PC-3 (cell line): ENCODE results near the gene C11orf97. TPM values are rescaled to one million over a fixed set of nuclear protein-coding genes. Genes with fewer than 3 reads are reported as not detected.
A peak's percentile ranks its signal among the peaks of the same experiment; 100 is the strongest.

Source experiments
- ATAC-seq: fragments of 200-7000 bp; cut with Tn5 transposase; 2 replicates; pipeline ENCODE4 v1.9.1; 2020; ENCODE audit warnings: mild to moderate bottlenecking, moderate library complexity
- BruUV-seq: library from RNA; stranded (reverse); fragments of 400-500 nt; replicated peaks from 2 replicates; lab custom pipeline; 2021; lab: Mats Ljungman, UMichigan
- CTCF ChIA-PET: fragments of 300-600 bp; sonication (Branson Sonifier 250); formaldehyde crosslinking; loops from one replicate; lab custom pipeline; 2022; ENCODE audit warnings: antibody characterized with exemption; lab: Charles Lee
- POLR2A ChIA-PET: fragments of 300-600 bp; sonication (Branson Sonifier 250); formaldehyde crosslinking; loops from one replicate; lab custom pipeline; 2022; ENCODE audit warnings: antibody characterized with exemption; ENCODE audit not compliant: unreplicated experiment; lab: Charles Lee
- DNase-seq: peaks from one replicate; pipeline ENCODE4 v3.0.0-alpha.2; 2015
- H2AFZ ChIP-seq: fragments of 300-600 bp; sonication (generic); 2 replicates; pipeline ENCODE4 v1.6.0; 2016; ENCODE audit warnings: antibody characterized with exemption, low read length
- H3F3A ChIP-seq: fragments of 300-600 bp; sonication (generic); one replicate; pipeline ENCODE4 v1.6.0; 2017; ENCODE audit warnings: antibody characterized with exemption, low read length, control low read depth, mild to moderate bottlenecking; ENCODE audit not compliant: unreplicated experiment
- H3K27ac ChIP-seq: fragments of 300-600 bp; sonication (generic); 2 replicates; pipeline ENCODE4 v1.5.1; 2016; ENCODE audit warnings: mild to moderate bottlenecking, low read length
- H3K27me3 ChIP-seq: fragments of 300-600 bp; sonication (generic); 2 replicates; pipeline ENCODE4 v1.6.1; 2016; ENCODE audit warnings: low read length, mixed read lengths
- H3K36me3 ChIP-seq: fragments of 300-600 bp; sonication (generic); 2 replicates; pipeline ENCODE4 v1.6.1; 2016; ENCODE audit warnings: low read depth, mixed run types, low read length, mixed read lengths
- H3K4me1 ChIP-seq: fragments of 300-600 bp; sonication (generic); 2 replicates; pipeline ENCODE4 v1.5.1; 2016; ENCODE audit warnings: low read length; ENCODE audit not compliant: insufficient read depth
- H3K4me2 ChIP-seq: fragments of 300-600 bp; sonication (generic); 2 replicates; pipeline ENCODE4 v1.6.0; 2016; ENCODE audit warnings: low read length
- H3K4me3 ChIP-seq: fragments of 300-600 bp; sonication (generic); 2 replicates; pipeline ENCODE4 v1.5.1; 2016; ENCODE audit warnings: mild to moderate bottlenecking, low read length, mixed read lengths
- H3K79me2 ChIP-seq: fragments of 300-600 bp; sonication (generic); 2 replicates; pipeline ENCODE4 v1.6.1; 2017; ENCODE audit warnings: low read length, mixed read lengths
- H3K9ac ChIP-seq: fragments of 300-600 bp; sonication (generic); 2 replicates; pipeline ENCODE4 v1.6.0; 2016; ENCODE audit warnings: mild to moderate bottlenecking, low read length
- H3K9me2 ChIP-seq: fragments of 300-600 bp; sonication (generic); replicated peaks from 2 replicates; pipeline ENCODE4 v1.6.1; 2016; ENCODE audit warnings: mixed run types, low read length, mixed read lengths
- H3K9me3 ChIP-seq: fragments of 300-600 bp; sonication (generic); 2 replicates; pipeline ENCODE4 v1.6.1; 2016; ENCODE audit warnings: low read length, mixed read lengths
- H4K20me1 ChIP-seq: fragments of 300-600 bp; sonication (generic); 2 replicates; pipeline ENCODE4 v1.6.1; 2016; ENCODE audit warnings: low read length, mixed read lengths
- EZH2 ChIP-seq: fragments of 300-600 bp; sonication (generic); IDR thresholded peaks from one replicate; pipeline ENCODE4 v1.6.1; 2017; ENCODE audit warnings: antibody characterized with exemption, mild to moderate bottlenecking, low read length; ENCODE audit not compliant: unreplicated experiment
- EZH2phosphoT487 ChIP-seq: fragments of 300-600 bp; sonication (generic); IDR thresholded peaks from 2 replicates; pipeline ENCODE4 v1.6.1; 2018; ENCODE audit warnings: mild to moderate bottlenecking, antibody characterized with exemption, low read length, borderline replicate concordance
- intact Hi-C: fragments of 100-400 bp; cut with micrococcal nuclease; formaldehyde crosslinking; loops from 2 replicates; pipeline ENCODE4 v1.9.0; 2023
- total RNA-seq: library from RNA; depleted of rRNA; stranded (reverse); fragments of >200 nt; gene quantifications from 2 replicates; pipeline ENCODE4 v1.2.3, GENCODE V29; 2014
- TF ChIP-seq, protein P1 (sequence below): fragments of 300-600 bp; sonication (generic); conservative IDR thresholded peaks from 2 replicates; pipeline ENCODE4 v1.5.1; 2017; ENCODE audit warnings: antibody characterized with exemption, low read depth, mild to moderate bottlenecking, low read length

Gene C11orf97
- total RNA-seq, 1 experiment from 2014 or later, result not detected

DNA sequence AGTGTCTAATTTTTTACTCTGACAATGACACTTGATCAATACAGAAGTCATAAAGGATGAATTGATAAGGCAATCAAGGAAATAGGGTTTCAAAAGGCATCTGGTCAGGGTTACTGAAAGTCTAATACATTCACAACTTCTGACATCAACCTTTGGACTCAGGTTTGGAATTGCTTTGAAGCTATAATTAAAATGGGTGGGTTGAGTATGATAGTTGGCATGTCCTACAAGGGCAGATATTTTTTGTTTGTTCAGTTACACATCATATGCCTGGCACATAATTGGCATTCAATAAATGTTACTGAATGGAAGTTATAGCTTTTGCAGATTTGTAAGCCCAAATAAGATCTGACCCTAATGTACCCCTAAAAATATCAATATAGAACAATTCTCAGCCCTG is 24.1 kb downstream of the C11orf97 start:
- no peaks in the 10 kb centered on the region for H3K27me3 ChIP-seq
- H3K4me2 ChIP-seq, result peak overlapping the region; percentile 73
- H3K27ac ChIP-seq, result peak overlapping the region; percentile 22; the same call in 1 of the 2 replicates
- H3F3A ChIP-seq, result no peaks in the 10 kb centered on the region
- CTCF ChIA-PET, result interaction anchor here (1.1 kb wide), 2 partner anchors 15 to 31 kb away, joined by 3 to 4 read pairs; no protein-coding TSS in a partner anchor
- no peak overlapping the region for H3K4me3 ChIP-seq
- no peak for TF ChIP-seq EZH2
- TF ChIP-seq, protein P1, sequence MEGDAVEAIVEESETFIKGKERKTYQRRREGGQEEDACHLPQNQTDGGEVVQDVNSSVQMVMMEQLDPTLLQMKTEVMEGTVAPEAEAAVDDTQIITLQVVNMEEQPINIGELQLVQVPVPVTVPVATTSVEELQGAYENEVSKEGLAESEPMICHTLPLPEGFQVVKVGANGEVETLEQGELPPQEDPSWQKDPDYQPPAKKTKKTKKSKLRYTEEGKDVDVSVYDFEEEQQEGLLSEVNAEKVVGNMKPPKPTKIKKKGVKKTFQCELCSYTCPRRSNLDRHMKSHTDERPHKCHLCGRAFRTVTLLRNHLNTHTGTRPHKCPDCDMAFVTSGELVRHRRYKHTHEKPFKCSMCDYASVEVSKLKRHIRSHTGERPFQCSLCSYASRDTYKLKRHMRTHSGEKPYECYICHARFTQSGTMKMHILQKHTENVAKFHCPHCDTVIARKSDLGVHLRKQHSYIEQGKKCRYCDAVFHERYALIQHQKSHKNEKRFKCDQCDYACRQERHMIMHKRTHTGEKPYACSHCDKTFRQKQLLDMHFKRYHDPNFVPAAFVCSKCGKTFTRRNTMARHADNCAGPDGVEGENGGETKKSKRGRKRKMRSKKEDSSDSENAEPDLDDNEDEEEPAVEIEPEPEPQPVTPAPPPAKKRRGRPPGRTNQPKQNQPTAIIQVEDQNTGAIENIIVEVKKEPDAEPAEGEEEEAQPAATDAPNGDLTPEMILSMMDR, result no peak
- no peak for TF ChIP-seq EZH2phosphoT487
- no peaks in the 10 kb centered on the region for H3K36me3 ChIP-seq
- H3K9me3 ChIP-seq, result no peaks in the 10 kb centered on the region
- DNase-seq (peak; percentile 59), ATAC-seq (peak; percentile 62)
- H3K4me1 ChIP-seq, result peaks cover 26% of the 10 kb centered on the region
- no peak overlapping the region for H2AFZ ChIP-seq
- POLR2A ChIA-PET, result no interaction called here
- H3K9me2 ChIP-seq, result no peaks in the 10 kb centered on the region
- no peaks in the 10 kb centered on the region for H3K79me2 ChIP-seq
- intact Hi-C loops, result loop anchor here (10.0 kb wide), 2 partner anchors 228 to 348 kb away; partner anchors contain the start of gene AMOTL1
- H3K9ac ChIP-seq, result no peak overlapping the region
- BruUV-seq, result no TSS peak
- H4K20me1 ChIP-seq, result no peaks in the 10 kb centered on the region

DNA sequence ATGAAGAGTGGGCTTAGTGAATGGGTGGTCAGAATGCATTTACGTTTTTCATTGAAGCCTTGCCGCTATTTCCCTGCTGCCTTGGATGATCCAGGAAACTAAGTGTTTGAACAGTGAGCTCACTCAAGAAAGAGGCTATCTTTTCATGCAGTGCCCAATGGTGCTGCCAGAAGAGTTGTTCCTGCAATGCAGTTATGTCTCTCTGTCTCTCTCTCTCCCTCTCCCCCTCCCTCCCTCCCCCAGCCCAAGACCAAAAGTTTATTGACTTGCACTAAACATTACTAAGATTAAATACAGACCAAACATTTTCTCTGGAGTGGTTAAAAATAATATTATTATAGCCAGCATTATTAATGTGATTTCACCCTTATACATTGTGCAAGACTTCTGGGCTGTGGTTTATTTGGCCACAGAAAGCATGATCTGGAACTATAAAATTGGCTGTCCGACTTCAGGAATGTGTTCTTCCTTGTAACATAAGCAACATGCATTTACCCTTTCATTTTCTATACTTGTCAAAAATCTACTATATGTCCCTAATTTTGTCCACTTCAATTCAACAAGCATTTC is 24.9 kb downstream of the C11orf97 start:
- H3K27ac ChIP-seq, result peak overlapping the region; percentile 22; the same call in 1 of the 2 replicates
- H3K9me2 ChIP-seq, result no peaks in the 10 kb centered on the region
- H3K36me3 ChIP-seq, result no peaks in the 10 kb centered on the region
- peak overlapping the region; percentile 13; the same call in 1 of the 2 replicates for H3K4me3 ChIP-seq
- no peak overlapping the region for H2AFZ ChIP-seq
- no peaks in the 10 kb centered on the region for H3K27me3 ChIP-seq
- POLR2A ChIA-PET, result interaction anchor here (0.8 kb wide), 1 partner anchor 46 kb away, joined by 3 read pairs; no protein-coding TSS in a partner anchor
- H3K9ac ChIP-seq, result no peak overlapping the region
- intact Hi-C loops, result loop anchor here (1.0 to 10.0 kb wide), 3 partner anchors 10 to 348 kb away; partner anchors contain the start of gene AMOTL1
- peak; percentile 85 for ATAC-seq
- no peaks in the 10 kb centered on the region for H3F3A ChIP-seq
- H3K4me1 ChIP-seq, result peaks cover 26% of the 10 kb centered on the region
- CTCF ChIA-PET, result interaction anchor here (0.6 to 1.1 kb wide), 3 partner anchors 15 to 48 kb away, joined by 3 to 4 read pairs (median 3); no protein-coding TSS in a partner anchor
- BruUV-seq, result no TSS peak
- no peaks in the 10 kb centered on the region for H3K79me2 ChIP-seq
- H3K4me2 ChIP-seq, result peak overlapping the region; percentile 73
- H3K9me3 ChIP-seq, result no peaks in the 10 kb centered on the region
- TF ChIP-seq, protein P1, result no peak
- no peak for TF ChIP-seq EZH2phosphoT487
- no peaks in the 10 kb centered on the region for H4K20me1 ChIP-seq
- DNase-seq, result peak; percentile 67

DNA sequence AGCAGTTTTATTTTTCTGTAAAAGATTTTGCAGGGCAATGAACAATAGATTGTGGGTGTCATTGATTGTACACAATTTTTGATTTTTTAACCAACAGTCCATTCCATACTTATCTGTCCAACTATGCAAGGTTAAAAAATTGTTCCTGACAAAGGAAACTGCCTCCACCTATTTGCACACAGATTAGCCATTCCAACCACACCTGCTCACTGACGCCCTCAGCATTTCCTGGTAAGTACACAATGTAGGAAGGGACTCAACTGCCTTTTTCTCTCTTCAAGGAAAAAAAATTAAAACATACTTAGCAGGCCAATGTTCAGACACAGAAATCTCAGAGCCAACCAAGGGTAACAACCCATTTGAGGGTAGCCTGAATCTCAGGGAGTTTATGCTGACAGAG is 27.2 kb downstream of the C11orf97 start:
- POLR2A ChIA-PET, result no interaction called here
- Histone ChIP-seq H3K9me2 (no peaks in the 10 kb centered on the region), H3K9ac (no peak overlapping the region), H3K36me3 (no peaks in the 10 kb centered on the region), H3K79me2 (no peaks in the 10 kb centered on the region), H3K4me1 (peaks cover 34% of the 10 kb centered on the region), H3K27me3 (no peaks in the 10 kb centered on the region), H3K9me3 (no peaks in the 10 kb centered on the region), H3F3A (peaks cover 3% of the 10 kb centered on the region), H2AFZ (no peak overlapping the region), H3K4me2 (no peak overlapping the region), H4K20me1 (no peaks in the 10 kb centered on the region), H3K27ac (no peak overlapping the region), H3K4me3 (no peak overlapping the region)
- intact Hi-C loops, result loop anchor here (10.0 kb wide), 2 partner anchors 225 to 345 kb away; partner anchors contain the start of gene AMOTL1
- ATAC-seq (no peak), DNase-seq (peak; percentile 26)
- BruUV-seq, result no TSS peak
- CTCF ChIA-PET, result no interaction called here
- TF ChIP-seq EZH2 (no peak), EZH2phosphoT487 (no peak)
- TF ChIP-seq, protein P1, result no peak
